Kidney epithelial cell (primary cell): ENCODE results near the gene TMEM272. TPM values are rescaled to one million over a fixed set of nuclear protein-coding genes. Genes with fewer than 3 reads are reported as not detected.
"Not testable (repeated sequence)": the region's sequence is repeated elsewhere in the genome, so short reads cannot be mapped to it uniquely, and the experiment has no call there.

ENCODE experiments used
- DNase-seq: peaks from one replicate; pipeline ENCODE4 v3.0.0-alpha.2; 2010; ENCODE audit warnings: low read depth
- H3K27me3 ChIP-seq: 2 replicates; pipeline ENCODE4 v1.6.0; 2011; ENCODE audit warnings: low read length; ENCODE audit not compliant: control insufficient read depth, insufficient read depth
- H3K36me3 ChIP-seq: 2 replicates; pipeline ENCODE4 v1.5.1; 2011; ENCODE audit warnings: low read length; ENCODE audit not compliant: control insufficient read depth, insufficient read depth
- H3K4me3 ChIP-seq: 2 replicates; pipeline ENCODE4 v1.5.1; 2011; ENCODE audit warnings: low read depth, mild to moderate bottlenecking, control low read depth, low read length
- CTCF ChIP-seq: IDR thresholded peaks from 2 replicates; pipeline ENCODE4 v1.5.1; 2011; ENCODE audit warnings: mild to moderate bottlenecking, moderate library complexity, low read length, control low read depth, inconsistent platforms; ENCODE audit not compliant: insufficient read depth, poor library complexity, severe bottlenecking
- total RNA-seq: library from RNA; depleted of rRNA; stranded (reverse); fragments of >200 nt; gene quantifications from 2 replicates; pipeline ENCODE4 v1.2.3, GENCODE V29; 2015

TMEM272 gene
- total RNA-seq, 1 donor from 2014 or later, result not detected

GRCh38 chr13:51827254-51827653 is 17.7 kb downstream of the TMEM272 start:
- H3K27me3 ChIP-seq, result peaks cover 5% of the 10 kb centered on the region
- DNase-seq, result no peak
- no peaks in the 10 kb centered on the region for H3K36me3 ChIP-seq
- no peak for TF ChIP-seq CTCF
- H3K4me3 ChIP-seq, result no peak overlapping the region

- Histone ChIP-seq H3K27me3 (peaks cover 5% of the 10 kb centered on the region), H3K4me3 (no peak overlapping the region), H3K36me3 (no peaks in the 10 kb centered on the region)
- no peak for DNase-seq
- TF ChIP-seq CTCF, result no peak
These were observed 18.4 kb downstream of the TMEM272 start for GRCh38 chr13:51826606-51827005.

GRCh38 chr13:51825681-51826254 is 19.2 kb downstream of the TMEM272 start:
- Histone ChIP-seq H3K36me3 (no peaks in the 10 kb centered on the region), H3K27me3 (peaks cover 3% of the 10 kb centered on the region), H3K4me3 (no peak overlapping the region)
- no peak for TF ChIP-seq CTCF
- no peak for DNase-seq

GRCh38 chr13:51825165-51825592 is 19.8 kb downstream of the TMEM272 start:
- DNase-seq, result no peak
- H3K4me3 ChIP-seq, result no peak overlapping the region
- peaks cover 3% of the 10 kb centered on the region for H3K27me3 ChIP-seq
- no peak for TF ChIP-seq CTCF
- H3K36me3 ChIP-seq, result no peaks in the 10 kb centered on the region

- not testable (repeated sequence) for H3K4me3 ChIP-seq, DNase-seq, H3K36me3 ChIP-seq, H3K27me3 ChIP-seq
These were observed 20.3 kb downstream of the TMEM272 start for GRCh38 chr13:51824712-51825111.

- Histone ChIP-seq H3K36me3 (no peaks in the 10 kb centered on the region), H3K27me3 (peaks cover 10% of the 10 kb centered on the region), H3K4me3 (no peak overlapping the region)
- DNase-seq, result no peak
- no peak for TF ChIP-seq CTCF
These were observed 21.1 kb downstream of the TMEM272 start for GRCh38 chr13:51823863-51824262.
